ENCODE data around the gene FAH. TPM values are rescaled to one million over a fixed set of nuclear protein-coding genes. Genes with fewer than 3 reads are reported as not detected.

FAH gene
- total and polyA plus RNA-seq, 11 donors: 12.4 to 48.9 (median 24.0) TPM

- H3K27ac ChIP-seq: peak overlapping the region in 1 of 12 donors; percentile 18
- 28 to 49% (median 40%) methylated on average over 5 of the region's 5 CpGs for WGBS, 4 donors
Observed at GRCh38 chr15:80182611-80183261, 29.9 kb downstream of the FAH start.

DNA sequence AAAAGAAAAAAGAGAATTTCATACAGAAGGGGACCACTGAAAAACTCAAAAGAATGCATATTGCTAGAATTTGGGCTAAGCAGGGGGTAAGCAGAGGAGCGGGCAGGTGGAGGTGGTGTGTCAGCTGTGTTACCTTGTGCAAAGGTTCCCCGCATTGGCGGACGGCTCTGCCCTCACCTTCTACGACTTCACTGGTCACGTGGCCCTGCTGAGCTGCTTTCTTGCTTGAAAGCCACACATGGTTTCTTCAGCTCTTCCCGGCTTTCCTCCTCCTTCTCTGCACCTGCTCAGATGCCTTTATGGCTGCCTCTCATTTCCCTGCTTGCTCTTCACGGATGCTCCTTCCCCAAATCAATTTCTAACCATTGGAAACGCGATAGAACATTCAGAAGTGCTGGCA lies 30.5 kb downstream of the FAH start:
- ATAC-seq (no peak), DNase-seq (no peak)
- peaks cover 0 to 13% (median 7%) of the 10 kb centered on the region in 12 donors for H3K4me1 ChIP-seq
- H3K27ac ChIP-seq: peak overlapping the region in 1 of 12 donors; percentile 18
- no peak for TF ChIP-seq POLR2A (IDR thresholded peaks at IDR 0.05)
- TF ChIP-seq, protein P1, sequence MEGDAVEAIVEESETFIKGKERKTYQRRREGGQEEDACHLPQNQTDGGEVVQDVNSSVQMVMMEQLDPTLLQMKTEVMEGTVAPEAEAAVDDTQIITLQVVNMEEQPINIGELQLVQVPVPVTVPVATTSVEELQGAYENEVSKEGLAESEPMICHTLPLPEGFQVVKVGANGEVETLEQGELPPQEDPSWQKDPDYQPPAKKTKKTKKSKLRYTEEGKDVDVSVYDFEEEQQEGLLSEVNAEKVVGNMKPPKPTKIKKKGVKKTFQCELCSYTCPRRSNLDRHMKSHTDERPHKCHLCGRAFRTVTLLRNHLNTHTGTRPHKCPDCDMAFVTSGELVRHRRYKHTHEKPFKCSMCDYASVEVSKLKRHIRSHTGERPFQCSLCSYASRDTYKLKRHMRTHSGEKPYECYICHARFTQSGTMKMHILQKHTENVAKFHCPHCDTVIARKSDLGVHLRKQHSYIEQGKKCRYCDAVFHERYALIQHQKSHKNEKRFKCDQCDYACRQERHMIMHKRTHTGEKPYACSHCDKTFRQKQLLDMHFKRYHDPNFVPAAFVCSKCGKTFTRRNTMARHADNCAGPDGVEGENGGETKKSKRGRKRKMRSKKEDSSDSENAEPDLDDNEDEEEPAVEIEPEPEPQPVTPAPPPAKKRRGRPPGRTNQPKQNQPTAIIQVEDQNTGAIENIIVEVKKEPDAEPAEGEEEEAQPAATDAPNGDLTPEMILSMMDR (IDR thresholded peaks at IDR 0.05): no peak
- H3K27me3 ChIP-seq: no peaks in the 10 kb centered on the region
- no peak overlapping the region for H3K4me3 ChIP-seq
- 89 to 92% (median 91%) methylated on average over 10 of the region's 10 CpGs for WGBS, 4 donors
- H3K36me3 ChIP-seq: peaks cover 0 to 51% (median 15%) of the 10 kb centered on the region in 9 donors
- no peaks in the 10 kb centered on the region for H3K9me3 ChIP-seq
- intact Hi-C loops (cut with DNase I): no loop called here

More at GRCh38 chr15:80182611-80183261, 29.9 kb downstream of the FAH start:
- H3K27me3 ChIP-seq: no peaks in the 10 kb centered on the region
- DNase-seq (no peak), ATAC-seq (peak; percentile 33 to 81 (median 68))
- peaks cover 0 to 13% (median 7%) of the 10 kb centered on the region in 12 donors for H3K4me1 ChIP-seq
- peaks cover 0 to 53% (median 15%) of the 10 kb centered on the region in 9 donors for H3K36me3 ChIP-seq
- H3K4me3 ChIP-seq: no peak overlapping the region
- H3K9me3 ChIP-seq: no peaks in the 10 kb centered on the region
- TF ChIP-seq, protein P1 (IDR thresholded peaks at IDR 0.05): no peak
- TF ChIP-seq POLR2A (IDR thresholded peaks at IDR 0.05): no peak
- intact Hi-C loops (cut with DNase I): no loop called here

- WGBS, 4 donors: 84 to 88% (median 85%) methylated on average over 6 of the region's 6 CpGs
- intact Hi-C loops (cut with DNase I): no loop called here
- no peaks in the 10 kb centered on the region for H3K27me3 ChIP-seq
- H3K36me3 ChIP-seq: peaks cover 0 to 51% (median 15%) of the 10 kb centered on the region in 9 donors
- no peak for DNase-seq
- no peak for TF ChIP-seq POLR2A (IDR thresholded peaks at IDR 0.05)
- TF ChIP-seq, protein P1 (IDR thresholded peaks at IDR 0.05): peak in 1 of 12 donors; percentile 6
- no peaks in the 10 kb centered on the region for H3K9me3 ChIP-seq
- H3K4me3 ChIP-seq: no peak overlapping the region
- ATAC-seq: no peak
- peaks cover 0 to 13% (median 7%) of the 10 kb centered on the region in 12 donors for H3K4me1 ChIP-seq
- no peak overlapping the region for H3K27ac ChIP-seq
Observed at GRCh38 chr15:80183886-80184285, 31.1 kb downstream of the FAH start.

GRCh38 chr15:80184554-80184953 lies 31.8 kb downstream of the FAH start:
- Histone ChIP-seq H3K4me3 (no peak overlapping the region), H3K27me3 (no peaks in the 10 kb centered on the region), H3K4me1 (peaks cover 0 to 13% (median 7%) of the 10 kb centered on the region in 12 donors), H3K36me3 (peaks cover 0 to 51% (median 15%) of the 10 kb centered on the region in 9 donors), H3K27ac (no peak overlapping the region), H3K9me3 (no peaks in the 10 kb centered on the region)
- intact Hi-C loops (cut with DNase I): no loop called here
- DNase-seq (no peak), ATAC-seq (no peak)
- WGBS, 4 donors: 83 to 94% (median 88%) methylated on average over 7 of the region's 7 CpGs
- no peak for TF ChIP-seq POLR2A (IDR thresholded peaks at IDR 0.05)
- TF ChIP-seq, protein P1 (IDR thresholded peaks at IDR 0.05): no peak

Measured in heart left ventricle (tissue), 16 donors.